GM18508 (cell line): Measurements from ENCODE around the gene NLRP4.
"Not testable (repeated sequence)": the region's sequence is repeated elsewhere in the genome, so short reads cannot be mapped to it uniquely, and the experiment has no call there.

Experiments
- ATAC-seq: cut with Tn5 transposase; IDR thresholded peaks from one replicate; pipeline ENCODE4 v1.9.1; 2021; ENCODE audit warnings: moderate number of reproducible peaks; ENCODE audit not compliant: insufficient read depth, unreplicated experiment

Gene NLRP4

DNA sequence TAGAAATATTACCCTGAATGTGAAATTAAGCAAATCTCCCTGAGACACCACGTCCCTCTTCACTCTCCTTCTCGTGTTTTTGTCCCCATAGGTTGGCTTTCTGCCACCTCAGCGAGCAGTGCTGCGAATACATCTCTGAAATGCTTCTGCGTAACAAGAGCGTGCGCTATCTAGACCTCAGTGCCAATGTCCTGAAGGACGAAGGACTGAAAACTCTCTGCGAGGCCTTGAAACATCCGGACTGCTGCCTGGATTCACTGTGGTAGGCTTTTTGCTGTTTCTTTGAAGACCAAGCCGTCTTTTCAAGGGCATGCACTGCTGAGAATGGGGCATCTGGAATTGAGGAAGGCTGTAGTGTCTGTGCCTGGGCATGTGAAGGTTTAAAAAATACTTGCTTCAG lies 34.4 kb downstream of the NLRP4 start:
- ATAC-seq, result no peak

DNA sequence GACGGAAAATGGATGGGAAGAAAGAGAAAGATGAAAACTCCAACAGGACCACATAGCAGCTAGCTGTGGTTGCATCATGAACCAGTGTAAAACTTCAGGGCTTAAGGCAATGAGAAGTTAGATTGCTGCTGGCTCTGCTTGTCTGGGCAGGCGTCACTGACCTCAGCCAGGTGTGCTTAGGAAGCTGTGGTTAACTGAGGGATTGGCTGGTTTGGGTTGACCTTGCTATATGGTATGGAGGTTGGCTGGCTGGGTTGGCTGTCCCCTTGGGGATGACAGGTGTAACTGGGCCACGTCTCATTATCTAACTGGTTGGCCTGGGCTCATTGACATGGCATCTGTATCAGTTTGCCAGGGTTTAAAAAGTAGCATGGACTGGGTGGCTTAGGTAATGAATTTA lies 40.9 kb downstream of the NLRP4 start:
- no peak for ATAC-seq

GRCh38 chr19:55882626-55883025 lies 46.3 kb downstream of the NLRP4 start:
- no peak for ATAC-seq

DNA sequence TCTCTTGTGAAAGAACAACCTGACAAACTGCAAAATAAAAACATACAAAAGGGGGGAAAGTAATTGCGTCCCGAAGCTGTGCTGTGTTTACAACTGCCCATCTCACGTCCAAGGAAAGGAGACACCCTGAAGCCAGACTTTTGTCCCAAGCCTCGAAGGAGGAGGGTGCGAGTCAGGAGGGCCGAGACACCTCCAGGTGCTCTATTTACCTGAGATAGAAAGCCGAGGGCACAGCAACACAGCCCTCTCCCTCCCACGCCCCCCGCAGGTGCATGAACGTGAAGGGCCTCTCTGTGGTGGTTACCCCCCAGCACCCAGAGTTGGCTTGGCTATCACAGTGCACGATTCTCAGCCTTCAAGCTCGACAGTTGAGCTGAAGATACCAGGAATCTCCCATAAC lies 62.6 kb downstream of the NLRP4 start:
- no peak for ATAC-seq

- no peak for ATAC-seq
Observed at GRCh38 chr19:55901369-55902079, 65.2 kb downstream of the NLRP4 start.

DNA sequence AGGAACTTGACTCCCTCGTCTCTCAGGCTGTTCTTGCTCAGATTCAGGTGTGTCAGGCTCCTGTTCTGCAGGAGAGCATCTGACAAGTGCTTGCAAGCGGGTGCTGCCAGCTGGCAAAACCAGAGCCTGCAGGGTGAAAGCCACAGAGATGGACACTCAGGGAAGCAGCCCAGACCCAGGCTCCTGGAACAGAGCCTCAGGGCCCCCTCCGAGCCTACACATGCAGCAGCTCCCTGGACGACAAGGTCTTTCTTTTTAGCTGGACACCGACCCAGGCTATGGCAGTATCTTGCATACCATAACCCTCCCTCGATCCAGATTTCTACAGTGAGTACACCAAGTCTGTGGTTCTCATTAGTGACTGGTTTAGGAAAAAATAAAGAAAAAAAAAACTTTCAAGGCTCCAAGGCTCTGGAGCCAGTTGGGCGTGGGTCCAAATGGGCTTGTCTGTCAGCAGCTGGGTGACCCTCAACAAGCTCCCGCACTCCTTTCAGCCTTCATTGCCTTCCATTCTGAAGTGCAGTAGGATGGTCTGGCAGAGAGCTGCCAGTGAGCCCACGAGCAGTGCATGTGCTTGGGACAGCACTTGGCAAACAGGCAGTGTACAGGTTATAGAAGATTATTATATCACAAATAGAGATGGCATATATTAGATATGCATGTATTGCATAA lies 65.9 kb downstream of the NLRP4 start:
- no peak for ATAC-seq

GRCh38 chr19:55907286-55907685 lies 70.9 kb downstream of the NLRP4 start:
- ATAC-seq, result no peak

DNA sequence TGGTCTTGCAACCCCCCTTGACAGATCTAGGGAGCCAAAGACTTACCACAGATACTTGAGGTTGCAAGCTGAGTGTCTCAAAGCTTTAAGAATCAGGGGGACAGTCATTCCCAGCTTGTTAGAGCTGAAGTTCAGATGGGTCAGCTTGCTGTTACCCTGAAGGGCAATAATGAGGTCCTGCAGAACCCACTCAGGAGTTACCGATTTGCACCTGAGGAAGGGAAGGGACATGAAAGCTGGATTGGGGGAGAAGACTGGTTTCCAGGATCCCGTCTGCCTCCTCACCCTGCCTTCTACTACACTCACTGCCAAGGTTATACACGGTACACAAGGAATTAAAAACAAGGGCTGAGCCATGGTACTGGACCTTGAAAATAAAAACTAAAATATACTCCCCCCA lies 71.4 kb downstream of the NLRP4 start:
- ATAC-seq, result no peak

DNA sequence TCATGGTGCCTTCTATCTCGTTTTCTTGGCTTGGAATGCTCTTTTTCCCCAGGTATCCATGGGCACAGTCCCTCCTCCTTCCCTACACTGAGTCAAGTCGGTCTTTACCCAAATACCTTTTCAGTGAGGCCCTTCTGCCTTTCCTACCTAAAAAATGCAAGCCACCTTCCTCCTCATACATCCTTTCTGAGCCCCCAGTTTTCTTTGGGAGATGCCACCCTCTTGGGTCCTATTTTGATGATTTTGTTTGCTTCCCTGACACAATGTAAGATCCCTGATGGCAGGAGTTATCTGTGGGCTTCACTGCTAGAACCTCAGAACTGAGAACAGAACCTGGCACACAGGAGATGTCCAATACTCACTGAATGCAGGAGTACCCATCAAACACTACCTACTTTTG lies 73.5 kb downstream of the NLRP4 start:
- no peak for ATAC-seq

GRCh38 chr19:55912916-55913315 lies 76.6 kb downstream of the NLRP4 start:
- ATAC-seq, result no peak

- ATAC-seq, result no peak
Observed at GRCh38 chr19:55913643-55914268, 77.4 kb downstream of the NLRP4 start.

DNA sequence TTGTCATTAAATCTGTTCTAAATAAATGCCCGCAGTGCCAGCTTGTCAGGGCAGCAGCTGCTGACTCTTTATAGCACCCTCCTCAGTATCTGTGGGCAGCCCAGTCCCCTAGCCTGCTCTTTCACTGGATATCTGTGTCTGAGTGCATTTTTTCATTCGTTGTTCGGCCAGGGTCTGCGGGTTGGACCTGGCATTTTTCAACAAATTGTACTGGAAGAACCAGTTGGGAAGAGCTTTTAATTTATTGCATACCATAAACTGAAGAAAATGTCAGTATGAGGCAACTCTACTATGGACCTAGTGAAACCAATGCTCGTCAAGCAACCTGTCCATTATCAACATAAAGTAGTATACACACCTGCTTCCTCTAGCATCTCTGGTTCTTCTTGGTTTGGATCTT lies 87.2 kb downstream of the NLRP4 start:
- ATAC-seq, result no peak

DNA sequence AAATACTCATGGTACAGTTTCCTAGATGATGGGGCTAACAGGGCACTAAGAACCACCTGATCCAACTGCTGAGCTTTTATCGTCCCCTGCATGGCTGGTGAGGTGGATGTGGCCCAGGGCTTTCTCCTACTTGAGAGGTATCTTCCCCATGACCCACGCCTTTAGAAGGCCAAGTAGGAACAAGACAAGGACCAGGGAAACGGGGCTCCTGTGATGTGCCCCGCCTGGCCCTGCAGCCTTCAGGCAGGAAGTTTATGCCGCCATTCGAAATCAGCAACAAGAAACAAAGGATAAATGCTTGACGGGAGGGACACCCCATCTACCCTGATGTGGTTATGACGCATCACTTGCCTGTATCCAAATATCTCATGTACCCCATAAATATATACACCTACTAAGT lies 91.7 kb downstream of the NLRP4 start:
- no peak for ATAC-seq

- ATAC-seq, result not testable (repeated sequence)
Observed at GRCh38 chr19:55929258-55929657, 92.9 kb downstream of the NLRP4 start.

- no peak for ATAC-seq
Observed at GRCh38 chr19:55930996-55931515, 94.7 kb downstream of the NLRP4 start.
